SU-DHL-6 (cell line): ENCODE results near the gene ACTR5.

Source experiments
- CTCF ChIP-seq: fragments of 200-600 bp; sonication (generic); IDR thresholded peaks from one replicate; pipeline ENCODE4 v1.5.1; 2017; ENCODE audit warnings: antibody characterized with exemption, mild to moderate bottlenecking, low read length, moderate library complexity; ENCODE audit not compliant: insufficient read depth, poor library complexity, severe bottlenecking
- EZH2phosphoT487 ChIP-seq: fragments of 200-600 bp; sonication (generic), shearing (Covaris generic); conservative IDR thresholded peaks from 2 replicates; pipeline ENCODE4 v1.6.1; 2018; ENCODE audit warnings: mild to moderate bottlenecking, antibody characterized with exemption, low read length, moderate library complexity, mixed read lengths

- TF ChIP-seq CTCF (no peak), EZH2phosphoT487 (no peak)
Observed at GRCh38 chr20:38774167-38774566, 25.9 kb downstream of the ACTR5 start.
